ENCODE data around the gene DGCR8. TPM values are rescaled to one million over a fixed set of nuclear protein-coding genes. Genes with fewer than 3 reads are reported as not detected.

Gene DGCR8
- total RNA-seq, 4 donors from 2014 or later: 13.7 to 33.8 (median 18.7) TPM

GRCh38 chr22:20090730-20091240 is 10.7 kb downstream of the DGCR8 start:
- H3K27ac ChIP-seq: no peak overlapping the region
- H3K9me3 ChIP-seq: no peaks in the 10 kb centered on the region
- no peak for DNase-seq
- no peaks in the 10 kb centered on the region for H3K4me1 ChIP-seq
- H3K36me3 ChIP-seq: peaks cover 85 to 100% (median 85%) of the 10 kb centered on the region in 3 donors
- no peak overlapping the region for H3K4me3 ChIP-seq
- intact Hi-C loops (cut with DNase I): no loop called here
- TF ChIP-seq CTCF (IDR thresholded peaks at IDR 0.05) (no peak), POLR2A (IDR thresholded peaks at IDR 0.05) (no peak)
- 92 to 94% methylated on average over 3 to 9 of the region's 9 CpGs for WGBS, 2 donors
- no peaks in the 10 kb centered on the region for H3K27me3 ChIP-seq

- 88 to 91% methylated on average over 14 to 16 of the region's 16 CpGs for WGBS, 2 donors
- TF ChIP-seq CTCF (IDR thresholded peaks at IDR 0.05) (no peak), POLR2A (IDR thresholded peaks at IDR 0.05) (no peak)
- no peak overlapping the region for H3K27ac ChIP-seq
- H3K36me3 ChIP-seq: peaks cover 76 to 100% (median 79%) of the 10 kb centered on the region in 3 donors
- no peak overlapping the region for H3K4me3 ChIP-seq
- H3K27me3 ChIP-seq: no peaks in the 10 kb centered on the region
- no peaks in the 10 kb centered on the region for H3K9me3 ChIP-seq
- intact Hi-C loops (cut with DNase I): no loop called here
- no peaks in the 10 kb centered on the region for H3K4me1 ChIP-seq
- DNase-seq: no peak
These were observed 11.8 kb downstream of the DGCR8 start for GRCh38 chr22:20091690-20092476.

DNA sequence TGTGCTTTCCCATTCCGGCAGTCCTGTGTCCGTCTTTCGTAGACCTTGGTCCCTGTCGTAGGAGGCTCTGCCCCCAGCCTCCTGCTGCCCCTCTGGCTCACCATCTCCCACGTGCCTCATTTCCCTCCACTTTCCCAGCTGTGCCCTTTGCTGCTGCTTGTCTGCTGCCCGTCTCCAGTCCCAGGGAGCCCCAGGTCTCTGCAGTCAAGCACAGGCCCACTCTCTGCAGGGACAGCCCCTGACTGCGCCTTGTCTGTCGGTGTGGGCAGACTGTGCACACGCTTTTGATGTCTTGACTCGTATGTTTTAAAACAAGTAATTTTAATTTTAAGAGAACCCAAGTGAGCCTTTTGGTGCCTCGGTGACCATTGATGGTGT is 12.4 kb downstream of the DGCR8 start:
- peaks cover 70 to 100% (median 73%) of the 10 kb centered on the region in 3 donors for H3K36me3 ChIP-seq
- no peak overlapping the region for H3K27ac ChIP-seq
- no peak for DNase-seq
- no peak for TF ChIP-seq CTCF (IDR thresholded peaks at IDR 0.05)
- TF ChIP-seq POLR2A (IDR thresholded peaks at IDR 0.05): no peak
- WGBS, 2 donors: 89 to 93% methylated on average over 10 to 11 of the region's 11 CpGs
- no peaks in the 10 kb centered on the region for H3K9me3 ChIP-seq
- intact Hi-C loops (cut with DNase I): no loop called here
- H3K4me3 ChIP-seq: no peak overlapping the region
- H3K4me1 ChIP-seq: no peaks in the 10 kb centered on the region
- H3K27me3 ChIP-seq: no peaks in the 10 kb centered on the region

DNA sequence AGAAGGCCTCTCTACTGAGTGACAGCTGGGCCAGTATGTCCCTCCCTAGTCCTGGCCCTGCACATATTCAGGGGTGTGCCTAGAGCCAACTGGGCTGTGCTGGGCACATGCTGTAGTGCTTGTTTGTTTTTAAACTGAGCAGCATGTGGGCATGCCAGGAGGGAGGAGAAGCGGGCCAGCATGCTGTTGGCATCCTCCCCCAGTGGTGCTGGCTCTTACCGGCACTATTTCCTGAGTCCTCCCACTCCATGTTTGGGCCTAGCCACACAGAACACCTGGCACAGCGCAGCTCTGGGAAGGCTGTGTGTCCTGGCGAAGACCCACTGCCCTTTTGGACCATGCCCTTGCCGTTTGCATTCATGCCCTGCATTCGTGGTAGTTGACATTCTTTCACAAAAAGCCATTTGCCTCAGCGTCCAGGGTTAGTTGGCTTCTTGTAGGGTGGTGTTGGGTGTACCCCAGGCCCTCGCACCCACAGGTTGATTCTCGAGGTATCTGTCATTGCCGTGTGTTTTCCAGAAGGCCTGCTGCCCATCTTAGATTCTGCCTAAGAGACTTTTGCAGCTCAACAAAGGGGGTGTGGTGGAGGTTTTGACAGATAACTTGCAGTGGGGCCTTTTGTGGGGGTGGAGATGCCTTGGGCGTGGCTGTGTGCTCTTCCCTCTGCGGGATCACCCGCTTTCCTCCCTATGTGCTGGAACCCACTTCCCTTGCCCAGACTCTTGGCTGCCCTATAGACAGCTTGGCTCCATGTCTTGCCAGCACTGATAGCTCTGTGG is 13.6 kb downstream of the DGCR8 start:
- intact Hi-C loops (cut with DNase I): no loop called here
- Histone ChIP-seq H3K4me3 (no peak overlapping the region), H3K9me3 (no peaks in the 10 kb centered on the region), H3K27ac (no peak overlapping the region), H3K27me3 (no peaks in the 10 kb centered on the region), H3K4me1 (no peaks in the 10 kb centered on the region), H3K36me3 (peaks cover 62 to 100% (median 65%) of the 10 kb centered on the region in 3 donors)
- 85 to 90% methylated on average over 5 to 13 of the region's 13 CpGs for WGBS, 2 donors
- no peak for DNase-seq
- no peak for TF ChIP-seq POLR2A (IDR thresholded peaks at IDR 0.05)
- no peak for TF ChIP-seq CTCF (IDR thresholded peaks at IDR 0.05)

Measured in esophagus squamous epithelium (tissue), 5 donors.